OCI-LY1 (cell line): ENCODE results near the gene XRRA1.

Experiments
- H2AFZ ChIP-seq: fragments of 200-600 bp; sonication (generic), shearing (Covaris generic); 2 replicates; pipeline ENCODE4 v1.6.0; 2014; ENCODE audit warnings: antibody characterized with exemption, mild to moderate bottlenecking, low read length
- H3F3A ChIP-seq: fragments of 200-600 bp; sonication (generic), shearing (Covaris generic); 2 replicates; pipeline ENCODE4 v1.6.0; 2014; ENCODE audit warnings: mild to moderate bottlenecking, antibody characterized with exemption, low read length, moderate library complexity; ENCODE audit not compliant: insufficient read depth
- H3K27ac ChIP-seq: fragments of 200-600 bp; sonication (generic); 2 replicates; pipeline ENCODE4 v1.5.1; 2014; ENCODE audit warnings: low read length, mixed run types, mild to moderate bottlenecking, low read depth; ENCODE audit not compliant: poor library complexity, severe bottlenecking
- H3K27me3 ChIP-seq: fragments of 200-600 bp; sonication (generic); 2 replicates; pipeline ENCODE4 v1.6.0; 2014; ENCODE audit warnings: antibody characterized with exemption, mild to moderate bottlenecking, low read length, moderate library complexity; ENCODE audit not compliant: insufficient read depth
- H3K36me3 ChIP-seq: fragments of 200-600 bp; sonication (generic); 2 replicates; pipeline ENCODE4 v1.6.1; 2014; ENCODE audit warnings: mild to moderate bottlenecking, antibody characterized with exemption, low read length, moderate library complexity, mixed read lengths; ENCODE audit not compliant: insufficient read depth
- H3K4me1 ChIP-seq: fragments of 200-600 bp; sonication (generic); 2 replicates; pipeline ENCODE4 v1.5.1; 2014; ENCODE audit warnings: mild to moderate bottlenecking, low read length, moderate library complexity; ENCODE audit not compliant: insufficient read depth, severe bottlenecking
- H3K4me2 ChIP-seq: fragments of 200-600 bp; sonication (generic), shearing (Covaris generic); 2 replicates; pipeline ENCODE4 v1.6.1; 2014; ENCODE audit warnings: low read length
- H3K4me3 ChIP-seq: fragments of 200-600 bp; sonication (generic); 2 replicates; pipeline ENCODE4 v1.5.1; 2014; ENCODE audit warnings: low read length, low read depth, mild to moderate bottlenecking, mixed read lengths; ENCODE audit not compliant: poor library complexity, severe bottlenecking
- H3K79me2 ChIP-seq: fragments of 200-600 bp; shearing (Covaris generic); 2 replicates; pipeline ENCODE4 v1.6.1; 2016; ENCODE audit warnings: mixed run types, low read length, mixed read lengths; ENCODE audit not compliant: insufficient read depth
- H3K9ac ChIP-seq: fragments of 200-600 bp; sonication (generic), shearing (Covaris generic); 2 replicates; pipeline ENCODE4 v1.6.1; 2014; ENCODE audit warnings: mild to moderate bottlenecking, low read length, mixed read lengths
- H3K9me2 ChIP-seq: fragments of 200-600 bp; sonication (generic), shearing (Covaris generic); 2 replicates; pipeline ENCODE4 v1.6.1; 2014; ENCODE audit warnings: low read depth, mild to moderate bottlenecking, low read length, mixed read lengths
- H3K9me3 ChIP-seq: fragments of 200-600 bp; shearing (Covaris generic); 2 replicates; pipeline ENCODE4 v1.6.1; 2014; ENCODE audit warnings: low read length, mixed read lengths
- H4K20me1 ChIP-seq: fragments of 200-600 bp; sonication (generic), shearing (Covaris generic); 2 replicates; pipeline ENCODE4 v1.6.0; 2016; ENCODE audit warnings: mild to moderate bottlenecking, low read length; ENCODE audit not compliant: insufficient read depth
- CTCF ChIP-seq: fragments of 200-600 bp; sonication (generic), shearing (Covaris generic); IDR thresholded peaks from 2 replicates; pipeline ENCODE4 v1.5.1; 2017; ENCODE audit warnings: mild to moderate bottlenecking, antibody characterized with exemption, low read length, moderate library complexity, mixed read lengths
- EZH2 ChIP-seq: fragments of 200-600 bp; sonication (generic), shearing (Covaris generic); IDR thresholded peaks from 2 replicates; pipeline ENCODE4 v1.8.0; 2017; ENCODE audit warnings: borderline replicate concordance, mixed run types, mild to moderate bottlenecking, antibody characterized with exemption, low read length, moderate library complexity, mixed read lengths

Gene XRRA1

DNA sequence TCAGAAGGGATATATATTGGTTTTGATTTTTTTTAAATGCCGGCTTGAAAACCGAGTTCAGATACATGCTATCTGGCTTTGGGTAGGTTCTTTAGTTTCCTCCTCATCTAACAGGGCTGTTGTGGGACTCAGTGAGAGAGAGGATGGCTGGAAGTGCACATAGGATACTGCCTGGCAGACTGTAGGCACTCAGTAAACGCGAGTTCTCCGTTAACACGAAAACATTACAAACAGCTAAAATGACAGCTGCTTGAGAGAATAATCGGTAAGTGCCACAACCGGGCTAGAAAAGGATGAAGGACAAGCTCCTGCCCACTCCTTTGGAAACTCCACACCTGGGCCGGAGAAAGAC is 369 bp downstream of the XRRA1 start:
- Histone ChIP-seq H3K4me1 (peaks cover 45% of the 10 kb centered on the region), H3K4me2 (peak overlapping the region; percentile 82), H3K36me3 (peaks cover 43% of the 10 kb centered on the region), H3K4me3 (peak overlapping the region; percentile 99), H3K9me2 (no peaks in the 10 kb centered on the region), H3K9me3 (no peaks in the 10 kb centered on the region), H2AFZ (no peak overlapping the region), H3K27me3 (no peaks in the 10 kb centered on the region), H3K79me2 (peaks cover 48% of the 10 kb centered on the region), H4K20me1 (no peaks in the 10 kb centered on the region), H3K9ac (peak overlapping the region; percentile 100), H3F3A (no peaks in the 10 kb centered on the region), H3K27ac (peak overlapping the region; percentile 16)
- no peak for TF ChIP-seq EZH2
- TF ChIP-seq CTCF, result no peak

GRCh38 chr11:74942073-74942759 is 6.7 kb downstream of the XRRA1 start:
- no peaks in the 10 kb centered on the region for H3K4me1 ChIP-seq
- no peak for TF ChIP-seq CTCF
- TF ChIP-seq EZH2, result no peak
- no peaks in the 10 kb centered on the region for H4K20me1 ChIP-seq
- H3K79me2 ChIP-seq, result no peaks in the 10 kb centered on the region
- H3K4me2 ChIP-seq, result no peak overlapping the region
- H3F3A ChIP-seq, result no peaks in the 10 kb centered on the region
- H3K9ac ChIP-seq, result no peak overlapping the region
- H2AFZ ChIP-seq, result no peak overlapping the region
- no peaks in the 10 kb centered on the region for H3K27me3 ChIP-seq
- H3K27ac ChIP-seq, result no peak overlapping the region
- H3K36me3 ChIP-seq, result peaks cover 36% of the 10 kb centered on the region; the same call in 1 of the 2 replicates
- H3K9me3 ChIP-seq, result no peaks in the 10 kb centered on the region
- H3K4me3 ChIP-seq, result no peak overlapping the region
- no peaks in the 10 kb centered on the region for H3K9me2 ChIP-seq

DNA sequence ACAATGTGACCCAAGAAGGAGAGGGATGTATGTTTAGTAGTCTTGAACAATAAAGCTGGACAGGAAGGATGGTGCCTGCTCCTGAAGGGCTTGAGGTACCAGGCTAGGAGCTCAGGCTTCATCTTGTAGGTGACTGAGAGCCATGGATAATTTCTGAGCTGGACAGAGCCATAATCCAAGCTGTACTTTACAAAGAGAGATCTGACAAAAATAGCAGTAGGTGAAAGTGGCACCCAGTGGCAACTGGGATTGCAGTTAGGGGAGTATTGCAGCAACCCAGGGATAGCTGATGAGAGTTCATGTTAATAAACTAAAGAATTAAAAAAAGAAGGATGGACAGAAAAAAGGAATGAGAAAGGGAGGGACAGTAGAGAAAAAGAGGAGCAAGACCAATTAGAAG is 7.4 kb downstream of the XRRA1 start:
- no peak overlapping the region for H3K9ac ChIP-seq
- TF ChIP-seq CTCF (no peak), EZH2 (no peak)
- H3K4me1 ChIP-seq, result no peaks in the 10 kb centered on the region
- peaks cover 43% of the 10 kb centered on the region for H3K36me3 ChIP-seq
- H3K4me3 ChIP-seq, result no peak overlapping the region
- no peaks in the 10 kb centered on the region for H4K20me1 ChIP-seq
- no peak overlapping the region for H2AFZ ChIP-seq
- no peaks in the 10 kb centered on the region for H3K9me2 ChIP-seq
- no peak overlapping the region for H3K27ac ChIP-seq
- no peaks in the 10 kb centered on the region for H3K27me3 ChIP-seq
- no peaks in the 10 kb centered on the region for H3K9me3 ChIP-seq
- H3K79me2 ChIP-seq, result no peaks in the 10 kb centered on the region
- no peaks in the 10 kb centered on the region for H3F3A ChIP-seq
- H3K4me2 ChIP-seq, result no peak overlapping the region
